PC-3 (cell line): ENCODE data around the gene CDC7.

Experiments
- CTCF ChIP-seq: fragments of 300-600 bp; sonication (generic); conservative IDR thresholded peaks from 2 replicates; pipeline ENCODE4 v1.5.1; 2017; ENCODE audit warnings: antibody characterized with exemption, low read depth, mild to moderate bottlenecking, low read length
- EZH2 ChIP-seq: fragments of 300-600 bp; sonication (generic); IDR thresholded peaks from one replicate; pipeline ENCODE4 v1.6.1; 2017; ENCODE audit warnings: antibody characterized with exemption, mild to moderate bottlenecking, low read length; ENCODE audit not compliant: unreplicated experiment

DNA sequence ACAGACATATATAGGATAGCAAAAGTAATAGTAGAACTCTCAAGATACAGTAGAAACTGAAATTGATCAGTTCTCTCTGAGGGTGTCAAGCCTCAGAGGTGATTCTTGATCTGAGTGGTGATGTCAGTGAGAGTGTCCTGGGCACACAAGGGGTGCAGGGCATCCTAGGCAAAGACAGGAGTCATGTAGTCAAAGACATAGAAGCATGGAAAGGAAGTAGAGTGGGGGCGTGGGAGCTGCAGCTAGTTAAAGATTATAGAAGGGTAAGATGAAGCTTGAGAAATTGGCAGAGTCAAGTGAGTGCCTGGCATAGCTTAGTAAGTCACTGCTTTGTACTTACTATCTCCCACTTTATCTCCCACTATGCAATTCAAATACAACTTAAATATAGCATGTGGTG is 22.8 kb downstream of the CDC7 start:
- TF ChIP-seq CTCF (no peak), EZH2 (no peak)
